RWPE1 (cell line): ENCODE measurements around the gene IGSF6.
"Not testable (repeated sequence)": the region's sequence is repeated elsewhere in the genome, so short reads cannot be mapped to it uniquely, and the experiment has no call there.

Source experiments
- CTCF ChIA-PET: fragments of 350-600 bp; sonication (Branson Sonifier 250); formaldehyde crosslinking; extraction: SDS; loops from one replicate; lab custom pipeline; 2021; lab: Yijun Ruan, JAX
- POLR2A ChIA-PET: fragments of 400-600 bp; formaldehyde crosslinking; extraction: SDS; loops from one replicate; lab custom pipeline; 2020; ENCODE audit warnings: antibody characterized with exemption; ENCODE audit not compliant: low non-redundant PET; lab: Yijun Ruan, JAX
- DNase-seq: peaks from one replicate; pipeline ENCODE4 v3.0.0; 2012; ENCODE audit warnings: low spot score
- H3K27ac ChIP-seq: fragments of 450-650 bp; 2 replicates; pipeline ENCODE4 v1.5.1; 2017
- CTCF ChIP-seq: fragments of 450-650 bp; conservative IDR thresholded peaks from 2 replicates; pipeline ENCODE4 v1.5.1; 2017; ENCODE audit warnings: low read depth, mild to moderate bottlenecking

The IGSF6 gene

GRCh38 chr16:21689107-21689506, 36.7 kb upstream of the IGSF6 start:
- TF ChIP-seq CTCF, result no peak
- CTCF ChIA-PET, result no interaction called here
- no peak overlapping the region for H3K27ac ChIP-seq
- POLR2A ChIA-PET, result no interaction called here
- no peak for DNase-seq

- POLR2A ChIA-PET, result no interaction called here
- DNase-seq, result no peak
- no peak overlapping the region for H3K27ac ChIP-seq
- TF ChIP-seq CTCF, result no peak
- CTCF ChIA-PET, result no interaction called here
Measured at GRCh38 chr16:21685034-21685455, 32.6 kb upstream of the IGSF6 start.

GRCh38 chr16:21684199-21684598, 31.8 kb upstream of the IGSF6 start:
- DNase-seq, result no peak
- peak; percentile 31 for TF ChIP-seq CTCF
- POLR2A ChIA-PET, result no interaction called here
- CTCF ChIA-PET, result interaction anchor here (0.6 to 1.0 kb wide), 3 partner anchors 17 to 1338 kb away, joined by 3 to 4 read pairs (median 3); no protein-coding TSS in a partner anchor
- no peak overlapping the region for H3K27ac ChIP-seq

GRCh38 chr16:21683184-21683583, 30.8 kb upstream of the IGSF6 start:
- no peak overlapping the region for H3K27ac ChIP-seq
- POLR2A ChIA-PET, result no interaction called here
- no peak for TF ChIP-seq CTCF
- CTCF ChIA-PET, result interaction anchor here (0.8 kb wide), 1 partner anchor 26 kb away, joined by 3 read pairs; no protein-coding TSS in a partner anchor
- no peak for DNase-seq

- POLR2A ChIA-PET, DNase-seq, H3K27ac ChIP-seq: not testable (repeated sequence)
- CTCF ChIA-PET, result interaction anchor here (0.6 to 0.7 kb wide), 2 partner anchors 24 to 55 kb away, joined by 3 read pairs; no protein-coding TSS in a partner anchor
Measured at GRCh38 chr16:21680714-21681113, 28.3 kb upstream of the IGSF6 start.

- H3K27ac ChIP-seq, POLR2A ChIA-PET, DNase-seq: not testable (repeated sequence)
- CTCF ChIA-PET, result interaction anchor here (0.6 kb wide), 1 partner anchor 27 kb away, joined by 3 read pairs; no protein-coding TSS in a partner anchor
Measured at GRCh38 chr16:21674456-21674855, 22.0 kb upstream of the IGSF6 start.

GRCh38 chr16:21673469-21673868, 21.1 kb upstream of the IGSF6 start:
- no peak for DNase-seq
- ChIA-PET CTCF (no interaction called here), POLR2A (no interaction called here)
- H3K27ac ChIP-seq, result no peak overlapping the region
- no peak for TF ChIP-seq CTCF
